Measurements from ENCODE around the gene TM4SF1. TPM values are rescaled to one million over a fixed set of nuclear protein-coding genes. Genes with fewer than 3 reads are reported as not detected.

The TM4SF1 gene
- total RNA-seq, 2 experiments from 2014 or later, result not detected

GRCh38 chr3:149332771-149333170 lies 44.7 kb downstream of the TM4SF1 start:
- no peak overlapping the region for H3K27ac Mint-ChIP-seq
- no peak overlapping the region for H3K4me3 Mint-ChIP-seq
- CTCF ChIA-PET, result interaction anchor here (0.8 to 1.0 kb wide), 2 partner anchors 10 to 18 kb away, joined by 3 read pairs; no protein-coding TSS in a partner anchor
- H3K4me1 Mint-ChIP-seq, result no peaks in the 10 kb centered on the region
- H3K36me3 Mint-ChIP-seq (ENCODE audit: low read depth), result no peaks in the 10 kb centered on the region
- H3K9me3 Mint-ChIP-seq (ENCODE audit: low read depth), result no peaks in the 10 kb centered on the region
- H3K27me3 Mint-ChIP-seq, result peaks cover 8% of the 10 kb centered on the region
- ATAC-seq, result no peak
- POLR2A ChIA-PET, result no interaction called here
- no peak for DNase-seq
- intact Hi-C loops (cut with DNase I, micrococcal nuclease), result no loop called here

- ATAC-seq (no peak), DNase-seq (no peak)
- intact Hi-C loops (cut with DNase I, micrococcal nuclease), result no loop called here
- no peak overlapping the region for H3K4me3 Mint-ChIP-seq
- ChIA-PET POLR2A (no interaction called here), CTCF (interaction anchor here (0.8 kb wide), 1 partner anchor 19 kb away, joined by 3 read pairs; no protein-coding TSS in a partner anchor)
- no peaks in the 10 kb centered on the region for H3K4me1 Mint-ChIP-seq
- no peaks in the 10 kb centered on the region for H3K9me3 Mint-ChIP-seq (ENCODE audit: low read depth)
- peaks cover 8% of the 10 kb centered on the region for H3K27me3 Mint-ChIP-seq
- no peak overlapping the region for H3K27ac Mint-ChIP-seq
- no peaks in the 10 kb centered on the region for H3K36me3 Mint-ChIP-seq (ENCODE audit: low read depth)
These were observed 45.2 kb downstream of the TM4SF1 start for GRCh38 chr3:149332227-149332765.

GRCh38 chr3:149331396-149331795 lies 46.1 kb downstream of the TM4SF1 start:
- Mint-ChIP-seq H3K27ac (no peak overlapping the region), H3K36me3 (ENCODE audit: low read depth) (no peaks in the 10 kb centered on the region), H3K4me3 (no peak overlapping the region), H3K27me3 (peaks cover 8% of the 10 kb centered on the region), H3K9me3 (ENCODE audit: low read depth) (no peaks in the 10 kb centered on the region), H3K4me1 (no peaks in the 10 kb centered on the region)
- intact Hi-C loops (cut with DNase I, micrococcal nuclease), result no loop called here
- ATAC-seq (no peak), DNase-seq (no peak)
- POLR2A ChIA-PET, result no interaction called here
- CTCF ChIA-PET, result interaction anchor here (1.4 kb wide), 1 partner anchor 20 kb away, joined by 3 read pairs; no protein-coding TSS in a partner anchor

- H3K4me3 Mint-ChIP-seq, result no peak overlapping the region
- ChIA-PET POLR2A (no interaction called here), CTCF (interaction anchor here (1.4 kb wide), 1 partner anchor 20 kb away, joined by 3 read pairs; no protein-coding TSS in a partner anchor)
These were observed 46.7 kb downstream of the TM4SF1 start for GRCh38 chr3:149330609-149331331.

GRCh38 chr3:149327156-149327555 lies 50.3 kb downstream of the TM4SF1 start:
- intact Hi-C loops (cut with DNase I, micrococcal nuclease), result no loop called here
- CTCF ChIA-PET, result interaction anchor here (0.6 kb wide), 1 partner anchor 1893 kb away, joined by 3 read pairs; no protein-coding TSS in a partner anchor
- no peaks in the 10 kb centered on the region for H3K36me3 Mint-ChIP-seq (ENCODE audit: low read depth)
- no peaks in the 10 kb centered on the region for H3K4me1 Mint-ChIP-seq
- H3K27ac Mint-ChIP-seq, result no peak overlapping the region
- POLR2A ChIA-PET, result no interaction called here
- H3K4me3 Mint-ChIP-seq, result no peak overlapping the region
- ATAC-seq, result no peak
- H3K9me3 Mint-ChIP-seq (ENCODE audit: low read depth), result no peaks in the 10 kb centered on the region
- peaks cover 3% of the 10 kb centered on the region for H3K27me3 Mint-ChIP-seq
- DNase-seq, result no peak

More at GRCh38 chr3:149330609-149331331, 46.7 kb downstream of the TM4SF1 start:
- no peak for DNase-seq
- Mint-ChIP-seq H3K9me3 (ENCODE audit: low read depth) (no peaks in the 10 kb centered on the region), H3K36me3 (ENCODE audit: low read depth) (no peaks in the 10 kb centered on the region), H3K27me3 (peaks cover 8% of the 10 kb centered on the region), H3K4me1 (no peaks in the 10 kb centered on the region), H3K27ac (no peak overlapping the region)
- intact Hi-C loops (cut with DNase I, micrococcal nuclease), result no loop called here
- ATAC-seq, result no peak

- Mint-ChIP-seq H3K4me1 (no peaks in the 10 kb centered on the region), H3K36me3 (ENCODE audit: low read depth) (no peaks in the 10 kb centered on the region), H3K9me3 (ENCODE audit: low read depth) (no peaks in the 10 kb centered on the region), H3K27ac (no peak overlapping the region), H3K27me3 (peaks cover 2% of the 10 kb centered on the region), H3K4me3 (no peak overlapping the region)
- ChIA-PET CTCF (interaction anchor here (0.5 kb wide), 1 partner anchor 52 kb away, joined by 3 read pairs; no protein-coding TSS in a partner anchor), POLR2A (no interaction called here)
- ATAC-seq (no peak), DNase-seq (no peak)
- intact Hi-C loops (cut with DNase I, micrococcal nuclease), result no loop called here
These were observed 51.9 kb downstream of the TM4SF1 start for GRCh38 chr3:149325581-149325980.

GRCh38 chr3:149324332-149324731 lies 53.1 kb downstream of the TM4SF1 start:
- DNase-seq (no peak), ATAC-seq (no peak)
- peaks cover 2% of the 10 kb centered on the region for H3K27me3 Mint-ChIP-seq
- CTCF ChIA-PET, result no interaction called here
- no peaks in the 10 kb centered on the region for H3K4me1 Mint-ChIP-seq
- no peak overlapping the region for H3K4me3 Mint-ChIP-seq
- H3K9me3 Mint-ChIP-seq (ENCODE audit: low read depth), result no peaks in the 10 kb centered on the region
- H3K36me3 Mint-ChIP-seq (ENCODE audit: low read depth), result no peaks in the 10 kb centered on the region
- POLR2A ChIA-PET, result no interaction called here
- H3K27ac Mint-ChIP-seq, result no peak overlapping the region
- intact Hi-C loops (cut with DNase I, micrococcal nuclease), result no loop called here

GRCh38 chr3:149321640-149322039 lies 55.8 kb downstream of the TM4SF1 start:
- POLR2A ChIA-PET, result no interaction called here
- CTCF ChIA-PET, result interaction anchor here (0.7 kb wide), 1 partner anchor 364 kb away, joined by 3 read pairs; no protein-coding TSS in a partner anchor
- intact Hi-C loops (cut with DNase I, micrococcal nuclease), result no loop called here
- DNase-seq (no peak), ATAC-seq (no peak)
- H3K27me3 Mint-ChIP-seq, result no peaks in the 10 kb centered on the region
- no peak overlapping the region for H3K4me3 Mint-ChIP-seq
- no peaks in the 10 kb centered on the region for H3K36me3 Mint-ChIP-seq (ENCODE audit: low read depth)
- no peaks in the 10 kb centered on the region for H3K4me1 Mint-ChIP-seq
- no peak overlapping the region for H3K27ac Mint-ChIP-seq
- H3K9me3 Mint-ChIP-seq (ENCODE audit: low read depth), result no peaks in the 10 kb centered on the region

GRCh38 chr3:149321136-149321535 lies 56.3 kb downstream of the TM4SF1 start:
- CTCF ChIA-PET, result interaction anchor here (0.7 kb wide), 1 partner anchor 363 kb away, joined by 3 read pairs; no protein-coding TSS in a partner anchor
- Mint-ChIP-seq H3K36me3 (ENCODE audit: low read depth) (no peaks in the 10 kb centered on the region), H3K9me3 (ENCODE audit: low read depth) (no peaks in the 10 kb centered on the region), H3K4me3 (no peak overlapping the region), H3K27ac (no peak overlapping the region), H3K4me1 (no peaks in the 10 kb centered on the region), H3K27me3 (no peaks in the 10 kb centered on the region)
- intact Hi-C loops (cut with DNase I, micrococcal nuclease), result no loop called here
- POLR2A ChIA-PET, result no interaction called here
- DNase-seq (no peak), ATAC-seq (no peak)

- H3K4me3 Mint-ChIP-seq, result no peak overlapping the region
- ATAC-seq (no peak), DNase-seq (no peak)
- CTCF ChIA-PET, result interaction anchor here (1.0 to 1.1 kb wide), 2 partner anchors 9 to 11 kb away, joined by 3 read pairs; no protein-coding TSS in a partner anchor
- no peaks in the 10 kb centered on the region for H3K27me3 Mint-ChIP-seq
- H3K36me3 Mint-ChIP-seq (ENCODE audit: low read depth), result no peaks in the 10 kb centered on the region
- H3K27ac Mint-ChIP-seq, result no peak overlapping the region
- intact Hi-C loops (cut with DNase I, micrococcal nuclease), result no loop called here
- H3K9me3 Mint-ChIP-seq (ENCODE audit: low read depth), result no peaks in the 10 kb centered on the region
- no peaks in the 10 kb centered on the region for H3K4me1 Mint-ChIP-seq
- POLR2A ChIA-PET, result no interaction called here
These were observed 57.7 kb downstream of the TM4SF1 start for GRCh38 chr3:149319750-149320149.

All from activated CD4-positive, alpha-beta T cell treated with anti-CD3 and anti-CD28 coated beads for 36 hours (primary cell).